Liver (tissue), 9 donors: Measurements from ENCODE around the gene PER2. TPM values are rescaled to one million over a fixed set of nuclear protein-coding genes. Genes with fewer than 3 reads are reported as not detected.

Experiments used
- DNase-seq: peaks from one replicate; pipeline ENCODE4 v3.0.0-alpha.2; 2017; ENCODE audit warnings: low spot score
- H3K27ac ChIP-seq, 2 donors: one replicate each; pipeline ENCODE4 v1.7.0; 2013; ENCODE audit warnings: inconsistent platforms in 2 of 2, low read length in 2 of 2, control low read depth in 1 of 2, low read depth in 1 of 2, mild to moderate bottlenecking in 1 of 2
- H3K27me3 ChIP-seq, 4 donors: one replicate each; pipeline versions ENCODE4 v1.6.1 to v1.7.0; 2013; ENCODE audit warnings: low read length in 3 of 4, inconsistent platforms in 1 of 4, mild to moderate bottlenecking in 1 of 4, moderate library complexity in 1 of 4; ENCODE audit not compliant: control insufficient read depth in 4 of 4, insufficient read depth in 4 of 4
- H3K36me3 ChIP-seq, 4 donors: one replicate each; pipeline versions ENCODE4 v1.6.1 to v1.7.0; 2013; ENCODE audit warnings: low read length in 3 of 4, mild to moderate bottlenecking in 3 of 4, low read depth in 1 of 4, moderate library complexity in 1 of 4; ENCODE audit not compliant: control insufficient read depth in 4 of 4, insufficient read depth in 3 of 4
- H3K4me1 ChIP-seq, 4 donors: one replicate each; pipeline versions ENCODE4 v1.6.1 to v1.7.0; 2013; ENCODE audit warnings: low read length in 3 of 4, mild to moderate bottlenecking in 3 of 4, moderate library complexity in 1 of 4; ENCODE audit not compliant: control insufficient read depth in 4 of 4, insufficient read depth in 4 of 4
- H3K4me3 ChIP-seq, 3 donors: one replicate each; pipeline versions ENCODE4 v1.6.1 to v1.7.0; 2013; ENCODE audit warnings: low read length in 3 of 3, control low read depth in 1 of 3, low read depth in 1 of 3, mild to moderate bottlenecking in 1 of 3
- H3K9ac ChIP-seq, 2 donors: one replicate each; pipeline ENCODE4 v1.7.0; 2013; ENCODE audit warnings: low read length in 2 of 2, mild to moderate bottlenecking in 2 of 2, moderate library complexity in 2 of 2, control low read depth in 1 of 2, low read depth in 1 of 2
- H3K9me3 ChIP-seq, 4 donors: one replicate each; pipeline versions ENCODE4 v1.6.1 to v1.7.0; 2013; ENCODE audit warnings: low read length in 3 of 4; ENCODE audit not compliant: control insufficient read depth in 4 of 4
- EGR1 ChIP-seq, 2 donors: IDR thresholded peaks; 2 replicates each; pipeline ENCODE4 v1.6.1; 2016 to 2018; ENCODE audit warnings: antibody characterized with exemption in 2 of 2, low read depth in 2 of 2
- FOXA1 ChIP-seq: IDR thresholded peaks from 2 replicates; pipeline ENCODE4 v1.6.1; 2016; ENCODE audit warnings: antibody characterized with exemption
- FOXA2 ChIP-seq: IDR thresholded peaks from 2 replicates; pipeline ENCODE4 v1.6.1; 2016; ENCODE audit warnings: antibody characterized with exemption
- GABPA ChIP-seq, 2 donors: IDR thresholded peaks in 1 of 2; conservative IDR thresholded peaks in 1 of 2; 2 replicates each; pipeline ENCODE4 v1.6.1; 2016; ENCODE audit warnings: antibody characterized with exemption in 2 of 2, mild to moderate bottlenecking in 1 of 2, moderate library complexity in 1 of 2
- HNF4A ChIP-seq, 2 donors: conservative IDR thresholded peaks; 2 replicates each; pipeline ENCODE4 v1.6.1; 2016; ENCODE audit warnings: antibody characterized with exemption in 2 of 2, mild to moderate bottlenecking in 2 of 2
- HNF4G ChIP-seq: IDR thresholded peaks from 2 replicates; pipeline ENCODE4 v1.6.1; 2016; ENCODE audit warnings: antibody characterized with exemption
- JUND ChIP-seq, 2 donors: IDR thresholded peaks; 2 replicates each; pipeline ENCODE4 v1.6.1; 2016; ENCODE audit warnings: antibody characterized with exemption in 2 of 2
- NR2F2 ChIP-seq: IDR thresholded peaks from 2 replicates; pipeline ENCODE4 v1.6.1; 2016; ENCODE audit warnings: antibody characterized with exemption
- RAD21 ChIP-seq, 2 donors: IDR thresholded peaks; 2 replicates each; pipeline ENCODE4 v1.6.1; 2016; ENCODE audit warnings: antibody characterized with exemption in 2 of 2, mild to moderate bottlenecking in 2 of 2
- RXRA ChIP-seq, 2 donors: IDR thresholded peaks; 2 replicates each; pipeline ENCODE4 v1.6.1; 2017 to 2018; ENCODE audit warnings: antibody characterized with exemption in 2 of 2, mild to moderate bottlenecking in 1 of 2
- SP1 ChIP-seq: IDR thresholded peaks from 2 replicates; pipeline ENCODE4 v1.6.1; 2018; ENCODE audit warnings: antibody characterized with exemption, mild to moderate bottlenecking
- TAF1 ChIP-seq: conservative IDR thresholded peaks from 2 replicates; pipeline ENCODE4 v1.6.1; 2016; ENCODE audit warnings: antibody characterized with exemption, mild to moderate bottlenecking
- YY1 ChIP-seq: IDR thresholded peaks from 2 replicates; pipeline ENCODE4 v1.6.1; 2016; ENCODE audit warnings: antibody characterized with exemption, mild to moderate bottlenecking
- WGBS: extraction: QIAGEN DNeasy Blood & Tissue Kit; methylation state at CpG from one replicate; pipeline ENCODE4 v1.1.7; 2013; 5-methylcytosine and 5-hydroxymethylcytosine counted together
- polyA plus RNA-seq, 2 donors: library from polyadenylated mRNA; stranded (reverse) in 1 of 2; unstranded in 1 of 2; fragments of 200-250 nt in 1 of 2; fragments of >200 nt in 1 of 2; fragmentation: Nextera tagmentation in 1 of 2; extraction: Ambion mirVana in 1 of 2; gene quantifications; one replicate each; pipeline versions ENCODE4 v1.2.1 to v1.2.3, GENCODE V29; 2013 to 2015
- total RNA-seq, 2 donors: library from RNA; depleted of rRNA; stranded (reverse); fragments of >200 nt; gene quantifications; one replicate each; pipeline ENCODE4 v1.2.3, GENCODE V29; 2014
- TF ChIP-seq, protein P1 (sequence below): IDR thresholded peaks from 2 replicates; pipeline ENCODE4 v1.6.1; 2016; ENCODE audit warnings: antibody characterized with exemption
- TF ChIP-seq, protein P2 (sequence below): IDR thresholded peaks from 2 replicates; pipeline ENCODE4 v1.6.1; 2016; ENCODE audit warnings: antibody characterized with exemption
- TF ChIP-seq, protein P3 (sequence below): IDR thresholded peaks from 2 replicates; pipeline ENCODE4 v1.6.1; 2016; ENCODE audit warnings: antibody characterized with exemption
- TF ChIP-seq, protein P4 (sequence below): fragments of 150-350 bp; IDR thresholded peaks from 2 replicates; pipeline ENCODE4 v1.5.1; 2017; ENCODE audit warnings: improper control_type of control experiment, low read depth, low read length; ENCODE audit not compliant: missing input control
- TF ChIP-seq, protein P5 (sequence below): IDR thresholded peaks from 2 replicates; pipeline ENCODE4 v1.6.1; 2016; ENCODE audit warnings: antibody characterized with exemption, mild to moderate bottlenecking
- donor health status: healthy.
- donor health status: healthy.
- donor health status: healthy.
- donor health status: healthy.
- donor health status: healthy.

PER2 gene
- total and polyA plus RNA-seq, 4 donors = 1.1 to 12.5 (median 4.1) TPM

DNA sequence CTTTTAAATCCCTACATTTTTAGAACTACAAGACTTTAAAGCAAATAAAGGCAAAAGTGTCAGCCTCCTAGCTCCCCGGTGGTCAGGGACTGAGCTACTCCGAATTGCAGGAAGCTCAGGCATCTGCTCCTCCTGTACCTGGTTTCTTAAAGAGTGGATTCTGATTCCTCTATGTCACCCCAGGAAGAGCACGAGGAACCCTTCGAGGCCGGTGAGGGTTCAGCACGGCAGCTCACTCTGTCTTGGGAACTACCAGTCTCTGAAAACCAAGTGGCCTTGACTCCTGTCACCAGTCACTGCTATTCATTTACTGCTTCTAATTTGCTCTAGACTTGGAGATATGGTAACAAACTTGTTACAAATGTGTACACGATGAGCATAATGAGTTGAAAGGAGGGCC lies 2.3 kb downstream of the PER2 start:
- DNase-seq = no peak
- Histone ChIP-seq H3K4me1 (peaks cover 19 to 52% (median 33%) of the 10 kb centered on the region in 4 donors), H3K27ac (peak overlapping the region; percentile 92 to 99), H3K27me3 (no peaks in the 10 kb centered on the region), H3K4me3 (peak overlapping the region in 1 of 3 donors; percentile 18), H3K36me3 (no peaks in the 10 kb centered on the region), H3K9me3 (no peaks in the 10 kb centered on the region), H3K9ac (peak overlapping the region; percentile 46 to 92)
- TF ChIP-seq EGR1 (IDR thresholded peaks at IDR 0.05; ENCODE audit: low read depth in 2 of 2) (no peak), RAD21 (IDR thresholded peaks at IDR 0.05) (no peak), HNF4G (no peak), RXRA (IDR thresholded peaks at IDR 0.05) (no peak), TAF1 (no peak), JUND (IDR thresholded peaks at IDR 0.05) (no peak), FOXA1 (no peak), FOXA2 (no peak), NR2F2 (no peak), YY1 (no peak), HNF4A (conservative IDR thresholded peaks at IDR 0.05) (no peak)
- TF ChIP-seq, protein P1, sequence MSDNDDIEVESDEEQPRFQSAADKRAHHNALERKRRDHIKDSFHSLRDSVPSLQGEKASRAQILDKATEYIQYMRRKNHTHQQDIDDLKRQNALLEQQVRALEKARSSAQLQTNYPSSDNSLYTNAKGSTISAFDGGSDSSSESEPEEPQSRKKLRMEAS = no peak
- TF ChIP-seq, protein P2, sequence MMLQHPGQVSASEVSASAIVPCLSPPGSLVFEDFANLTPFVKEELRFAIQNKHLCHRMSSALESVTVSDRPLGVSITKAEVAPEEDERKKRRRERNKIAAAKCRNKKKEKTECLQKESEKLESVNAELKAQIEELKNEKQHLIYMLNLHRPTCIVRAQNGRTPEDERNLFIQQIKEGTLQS = no peak
- TF ChIP-seq, protein P3, sequence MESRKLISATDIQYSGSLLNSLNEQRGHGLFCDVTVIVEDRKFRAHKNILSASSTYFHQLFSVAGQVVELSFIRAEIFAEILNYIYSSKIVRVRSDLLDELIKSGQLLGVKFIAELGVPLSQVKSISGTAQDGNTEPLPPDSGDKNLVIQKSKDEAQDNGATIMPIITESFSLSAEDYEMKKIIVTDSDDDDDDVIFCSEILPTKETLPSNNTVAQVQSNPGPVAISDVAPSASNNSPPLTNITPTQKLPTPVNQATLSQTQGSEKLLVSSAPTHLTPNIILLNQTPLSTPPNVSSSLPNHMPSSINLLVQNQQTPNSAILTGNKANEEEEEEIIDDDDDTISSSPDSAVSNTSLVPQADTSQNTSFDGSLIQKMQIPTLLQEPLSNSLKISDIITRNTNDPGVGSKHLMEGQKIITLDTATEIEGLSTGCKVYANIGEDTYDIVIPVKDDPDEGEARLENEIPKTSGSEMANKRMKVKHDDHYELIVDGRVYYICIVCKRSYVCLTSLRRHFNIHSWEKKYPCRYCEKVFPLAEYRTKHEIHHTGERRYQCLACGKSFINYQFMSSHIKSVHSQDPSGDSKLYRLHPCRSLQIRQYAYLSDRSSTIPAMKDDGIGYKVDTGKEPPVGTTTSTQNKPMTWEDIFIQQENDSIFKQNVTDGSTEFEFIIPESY = no peak
- WGBS = 31% methylated on average over 7 of the region's 7 CpGs

DNA sequence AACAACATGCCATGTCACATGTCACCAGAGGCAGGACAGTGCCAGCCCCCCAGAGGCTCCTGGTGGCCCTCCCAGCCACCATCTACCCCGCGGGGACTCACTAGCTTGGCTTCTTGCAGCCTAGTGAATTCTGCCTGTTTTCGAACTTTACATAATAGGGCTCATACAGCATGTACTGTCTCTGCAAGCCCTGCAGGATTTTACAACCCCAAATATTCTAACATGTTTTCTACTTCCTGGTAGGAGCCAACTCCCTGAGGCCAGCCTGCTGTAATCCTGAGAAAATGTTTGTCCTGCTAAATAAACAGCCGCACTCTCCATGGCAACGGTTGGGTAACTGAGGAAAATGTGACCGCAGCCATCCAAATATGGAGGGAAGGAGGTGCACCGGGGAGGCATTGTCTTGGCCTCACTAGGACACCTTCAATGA lies 2.7 kb downstream of the PER2 start:
- no peaks in the 10 kb centered on the region for H3K9me3 ChIP-seq
- WGBS = 27% methylated on average over 7 of the region's 7 CpGs
- peak; percentile 67 for DNase-seq
- no peak overlapping the region for H3K4me3 ChIP-seq
- H3K4me1 ChIP-seq = peaks cover 19 to 52% (median 33%) of the 10 kb centered on the region in 4 donors
- H3K27ac ChIP-seq = peak overlapping the region; percentile 92 to 99
- H3K9ac ChIP-seq = peak overlapping the region; percentile 55 to 92
- no peaks in the 10 kb centered on the region for H3K27me3 ChIP-seq
- TF ChIP-seq GABPA (IDR thresholded peaks at IDR 0.05 in 1 of 2, conservative IDR thresholded peaks at IDR 0.05 in 1 of 2) = peak in 1 of 2 donors; percentile 22
- peak; percentile 19 for TF ChIP-seq NR2F2
- peak in 1 of 2 donors; percentile 77 for TF ChIP-seq EGR1 (IDR thresholded peaks at IDR 0.05; ENCODE audit: low read depth in 2 of 2)
- TF ChIP-seq JUND (IDR thresholded peaks at IDR 0.05) = peak; percentile 89 to 93
- TF ChIP-seq, protein P1 = peak; percentile 36
- peak; percentile 73 for TF ChIP-seq SP1
- TF ChIP-seq, protein P3 = no peak
- TF ChIP-seq FOXA1 = peak; percentile 90
- peak in 1 of 2 donors; percentile 46 for TF ChIP-seq RAD21 (IDR thresholded peaks at IDR 0.05)
- TF ChIP-seq HNF4A (conservative IDR thresholded peaks at IDR 0.05) = peak in 1 of 2 donors; percentile 75
- TF ChIP-seq RXRA (IDR thresholded peaks at IDR 0.05) = peak; percentile 45 to 70
- TF ChIP-seq, protein P4, sequence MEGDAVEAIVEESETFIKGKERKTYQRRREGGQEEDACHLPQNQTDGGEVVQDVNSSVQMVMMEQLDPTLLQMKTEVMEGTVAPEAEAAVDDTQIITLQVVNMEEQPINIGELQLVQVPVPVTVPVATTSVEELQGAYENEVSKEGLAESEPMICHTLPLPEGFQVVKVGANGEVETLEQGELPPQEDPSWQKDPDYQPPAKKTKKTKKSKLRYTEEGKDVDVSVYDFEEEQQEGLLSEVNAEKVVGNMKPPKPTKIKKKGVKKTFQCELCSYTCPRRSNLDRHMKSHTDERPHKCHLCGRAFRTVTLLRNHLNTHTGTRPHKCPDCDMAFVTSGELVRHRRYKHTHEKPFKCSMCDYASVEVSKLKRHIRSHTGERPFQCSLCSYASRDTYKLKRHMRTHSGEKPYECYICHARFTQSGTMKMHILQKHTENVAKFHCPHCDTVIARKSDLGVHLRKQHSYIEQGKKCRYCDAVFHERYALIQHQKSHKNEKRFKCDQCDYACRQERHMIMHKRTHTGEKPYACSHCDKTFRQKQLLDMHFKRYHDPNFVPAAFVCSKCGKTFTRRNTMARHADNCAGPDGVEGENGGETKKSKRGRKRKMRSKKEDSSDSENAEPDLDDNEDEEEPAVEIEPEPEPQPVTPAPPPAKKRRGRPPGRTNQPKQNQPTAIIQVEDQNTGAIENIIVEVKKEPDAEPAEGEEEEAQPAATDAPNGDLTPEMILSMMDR = no peak
- TF ChIP-seq HNF4G = no peak
- peak; percentile 87 for TF ChIP-seq FOXA2
- TF ChIP-seq, protein P5, sequence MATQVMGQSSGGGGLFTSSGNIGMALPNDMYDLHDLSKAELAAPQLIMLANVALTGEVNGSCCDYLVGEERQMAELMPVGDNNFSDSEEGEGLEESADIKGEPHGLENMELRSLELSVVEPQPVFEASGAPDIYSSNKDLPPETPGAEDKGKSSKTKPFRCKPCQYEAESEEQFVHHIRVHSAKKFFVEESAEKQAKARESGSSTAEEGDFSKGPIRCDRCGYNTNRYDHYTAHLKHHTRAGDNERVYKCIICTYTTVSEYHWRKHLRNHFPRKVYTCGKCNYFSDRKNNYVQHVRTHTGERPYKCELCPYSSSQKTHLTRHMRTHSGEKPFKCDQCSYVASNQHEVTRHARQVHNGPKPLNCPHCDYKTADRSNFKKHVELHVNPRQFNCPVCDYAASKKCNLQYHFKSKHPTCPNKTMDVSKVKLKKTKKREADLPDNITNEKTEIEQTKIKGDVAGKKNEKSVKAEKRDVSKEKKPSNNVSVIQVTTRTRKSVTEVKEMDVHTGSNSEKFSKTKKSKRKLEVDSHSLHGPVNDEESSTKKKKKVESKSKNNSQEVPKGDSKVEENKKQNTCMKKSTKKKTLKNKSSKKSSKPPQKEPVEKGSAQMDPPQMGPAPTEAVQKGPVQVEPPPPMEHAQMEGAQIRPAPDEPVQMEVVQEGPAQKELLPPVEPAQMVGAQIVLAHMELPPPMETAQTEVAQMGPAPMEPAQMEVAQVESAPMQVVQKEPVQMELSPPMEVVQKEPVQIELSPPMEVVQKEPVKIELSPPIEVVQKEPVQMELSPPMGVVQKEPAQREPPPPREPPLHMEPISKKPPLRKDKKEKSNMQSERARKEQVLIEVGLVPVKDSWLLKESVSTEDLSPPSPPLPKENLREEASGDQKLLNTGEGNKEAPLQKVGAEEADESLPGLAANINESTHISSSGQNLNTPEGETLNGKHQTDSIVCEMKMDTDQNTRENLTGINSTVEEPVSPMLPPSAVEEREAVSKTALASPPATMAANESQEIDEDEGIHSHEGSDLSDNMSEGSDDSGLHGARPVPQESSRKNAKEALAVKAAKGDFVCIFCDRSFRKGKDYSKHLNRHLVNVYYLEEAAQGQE = peak; percentile 75
- TF ChIP-seq YY1 = peak; percentile 93
- TF ChIP-seq TAF1 = no peak
- TF ChIP-seq, protein P2 = peak; percentile 73
- H3K36me3 ChIP-seq = no peaks in the 10 kb centered on the region
